A549 (cell line): ENCODE results near the gene LCNL1.

Experiments
- CBX2 ChIP-seq: fragments of 200-600 bp; sonication (generic); IDR thresholded peaks from 2 replicates; pipeline ENCODE4 v1.6.1; 2016; ENCODE audit warnings: low read depth, mild to moderate bottlenecking, borderline replicate concordance
- CTCF ChIP-seq: fragments of >200 bp; sonication (Bioruptor Twin); formaldehyde crosslinking; IDR thresholded peaks from 3 replicates; pipeline ENCODE4 v1.5.1; 2016

- TF ChIP-seq CBX2 (no peak), CTCF (no peak)
Measured at GRCh38 chr9:137016436-137016835, 33.6 kb downstream of the LCNL1 start.
